NCI-H748 treated with DMSO at 0.1 percent for 48 hours (cell line): ENCODE data around the gene WLS.
"Not testable (repeated sequence)": the region's sequence is repeated elsewhere in the genome, so short reads cannot be mapped to it uniquely, and the experiment has no call there.

Experiments
- DNase-seq: peaks from one replicate; lab custom pipeline; 2025; lab: John Stamatoyannopoulos, UW

WLS gene

DNA sequence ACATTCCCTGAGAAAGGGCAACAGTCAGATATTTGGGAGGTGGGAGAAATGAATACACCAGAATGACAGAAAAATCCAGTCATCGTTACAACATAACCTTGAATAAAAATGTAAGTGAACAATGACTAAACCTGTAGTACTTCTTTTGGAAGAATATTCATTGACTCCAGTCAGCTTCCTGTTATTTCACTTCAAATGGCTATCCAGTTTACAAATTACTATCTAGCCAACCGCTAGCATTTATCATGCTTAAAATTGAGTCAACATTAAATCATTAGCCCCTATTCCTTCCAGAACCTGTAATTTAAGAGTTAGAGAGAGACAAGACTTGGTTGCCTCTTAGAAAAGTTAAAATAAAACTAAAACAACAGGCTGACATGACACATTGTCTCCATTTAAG is 33.6 kb downstream of the WLS start:
- no peak for DNase-seq

DNA sequence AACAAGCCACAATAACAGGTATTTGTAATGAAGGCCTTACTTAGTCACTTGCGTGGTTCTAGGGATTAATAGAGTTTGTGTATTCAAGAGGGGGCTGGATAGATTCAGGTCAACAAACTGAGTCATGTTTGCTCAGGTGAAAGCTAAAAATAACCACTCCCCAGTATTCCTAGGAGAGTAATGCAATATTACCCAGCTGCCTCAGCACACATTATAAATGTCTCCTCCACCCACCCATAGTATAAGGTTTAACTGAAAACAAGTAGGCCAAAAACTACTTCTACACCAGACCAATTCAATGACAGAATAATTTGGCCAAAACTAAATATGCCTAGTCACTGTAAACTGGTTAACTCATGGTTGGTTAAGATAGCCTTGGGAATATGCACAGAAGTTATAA is 34.4 kb downstream of the WLS start:
- peak; percentile 95 for DNase-seq

DNA sequence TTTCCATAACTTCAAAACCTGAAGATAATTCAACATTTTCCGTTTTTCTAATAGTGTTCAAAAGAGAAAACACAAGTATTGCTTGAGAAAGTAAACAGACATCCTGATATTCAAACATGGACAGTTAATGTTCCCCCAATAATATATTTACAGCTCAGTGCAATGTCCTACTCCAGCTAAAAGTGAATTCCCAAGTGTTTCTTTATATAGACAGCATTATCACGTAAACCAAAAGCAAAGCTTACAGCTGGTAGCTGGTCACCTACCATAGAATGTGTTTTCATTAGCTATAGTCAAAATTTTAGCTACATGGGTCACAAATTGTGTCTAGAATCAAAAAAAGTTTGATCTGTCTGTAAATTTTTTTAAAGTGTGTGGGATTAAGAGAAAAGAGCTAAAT is 34.9 kb downstream of the WLS start:
- peak; percentile 81 for DNase-seq

DNA sequence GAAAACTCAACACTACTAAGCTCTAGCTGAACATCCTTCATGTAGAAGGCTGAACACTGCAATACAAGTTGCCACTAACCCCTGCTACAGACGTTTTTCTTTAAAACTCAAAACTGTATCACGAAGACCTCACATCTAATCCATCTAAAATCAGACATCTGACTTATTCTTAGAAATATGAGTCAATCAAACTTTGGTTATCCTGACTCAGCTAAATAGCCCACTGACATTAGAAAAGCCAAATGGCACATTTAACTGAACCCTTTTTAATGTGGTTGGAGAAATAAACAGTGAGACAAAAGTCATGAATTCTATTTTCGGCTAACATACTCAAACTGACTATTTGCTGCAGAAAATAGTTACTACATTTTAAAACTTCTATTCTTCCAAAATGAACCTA is 35.6 kb downstream of the WLS start:
- DNase-seq: no peak

DNA sequence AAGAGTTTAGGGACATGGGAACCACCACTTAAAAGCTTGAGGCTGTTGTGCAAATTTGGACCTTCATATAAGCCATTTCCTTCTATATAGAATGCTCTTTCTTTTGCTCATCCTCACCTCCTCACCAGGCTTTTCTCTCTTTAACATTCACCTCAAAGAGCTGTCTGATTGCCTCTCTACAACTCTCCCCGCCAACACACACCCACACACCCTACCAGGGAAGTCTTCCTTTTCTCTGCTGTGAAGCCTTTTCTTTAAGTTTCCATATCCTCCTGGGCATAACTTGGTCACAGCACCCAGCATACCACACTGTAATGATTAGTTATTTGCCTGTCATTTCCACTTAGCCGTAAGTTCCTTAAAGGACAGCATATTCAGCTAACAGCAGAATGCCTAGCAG is 40.6 kb downstream of the WLS start:
- no peak for DNase-seq

DNA sequence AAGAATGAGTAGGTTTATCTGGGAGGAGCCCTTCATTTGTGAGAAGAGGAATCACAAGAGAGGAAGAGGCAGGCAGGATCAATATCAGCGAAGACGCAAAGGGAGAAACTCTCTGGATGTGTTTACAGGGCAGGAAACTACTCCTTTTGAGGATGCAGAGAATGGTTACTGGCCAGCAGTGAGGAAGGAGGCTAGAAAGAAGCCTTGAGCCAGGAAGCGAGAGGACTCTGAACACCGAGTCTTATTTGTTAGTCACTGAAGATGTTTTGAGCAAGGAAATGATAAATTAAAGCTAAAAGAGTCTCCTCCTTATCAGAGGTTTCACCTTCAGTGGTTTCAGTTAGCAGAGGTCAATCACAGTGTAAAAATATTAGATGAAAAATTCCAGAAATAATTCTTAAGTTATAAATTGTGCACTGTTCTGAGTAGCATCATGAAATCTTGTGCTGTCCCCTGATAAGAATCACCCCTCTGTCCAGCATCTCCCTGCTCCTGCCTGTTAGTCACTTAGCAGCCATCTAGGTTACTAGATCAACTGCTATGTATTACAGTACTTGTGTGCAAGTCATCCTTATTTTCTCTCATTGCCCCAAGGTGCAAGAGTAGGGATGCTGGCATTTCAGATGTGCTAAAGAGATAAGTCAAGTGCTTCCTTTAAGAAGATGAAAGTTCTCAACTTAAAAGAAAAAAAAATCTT is 43.5 kb downstream of the WLS start:
- DNase-seq: no peak

DNA sequence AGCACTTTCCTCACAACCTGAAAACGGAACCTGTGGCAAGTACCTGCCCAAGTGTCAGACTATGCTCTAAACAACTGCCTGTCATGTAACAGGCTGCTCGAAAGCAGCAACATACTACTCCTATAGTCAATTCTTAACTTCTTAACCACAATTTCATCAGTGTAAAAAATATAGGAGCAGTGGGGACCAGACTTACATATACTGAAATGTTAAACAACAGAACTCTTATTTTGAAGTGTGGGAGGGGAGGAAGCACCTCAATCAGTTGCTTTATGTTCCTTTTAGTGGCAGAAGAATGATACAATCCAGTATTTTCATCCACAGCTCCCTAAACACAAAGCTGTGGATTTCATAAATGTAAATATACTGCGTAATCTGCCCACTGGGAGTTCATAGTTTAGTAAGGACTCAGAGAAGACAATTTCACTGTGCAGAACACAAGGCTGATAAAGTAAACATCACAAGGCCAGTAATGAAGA is 44.2 kb downstream of the WLS start:
- no peak for DNase-seq

DNA sequence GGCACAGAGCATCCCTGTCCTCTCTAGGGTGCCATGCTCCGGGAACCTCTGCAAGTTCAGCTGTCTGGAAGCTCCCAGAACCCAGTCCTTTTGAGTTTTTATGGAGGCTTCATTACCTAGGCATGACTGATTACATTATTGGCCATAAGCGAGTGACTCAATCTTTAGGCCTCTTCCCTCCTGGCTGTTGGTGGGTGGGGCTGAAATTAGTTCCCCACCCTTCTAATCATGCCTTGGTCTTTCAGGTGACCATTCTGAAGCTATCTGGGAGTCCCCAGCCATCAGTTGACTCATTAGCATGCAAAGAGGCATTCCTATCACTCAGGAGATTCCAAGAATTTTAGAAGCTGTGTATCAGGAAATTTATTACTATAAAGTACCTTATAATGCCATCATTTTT is 46.6 kb downstream of the WLS start:
- no peak for DNase-seq

DNA sequence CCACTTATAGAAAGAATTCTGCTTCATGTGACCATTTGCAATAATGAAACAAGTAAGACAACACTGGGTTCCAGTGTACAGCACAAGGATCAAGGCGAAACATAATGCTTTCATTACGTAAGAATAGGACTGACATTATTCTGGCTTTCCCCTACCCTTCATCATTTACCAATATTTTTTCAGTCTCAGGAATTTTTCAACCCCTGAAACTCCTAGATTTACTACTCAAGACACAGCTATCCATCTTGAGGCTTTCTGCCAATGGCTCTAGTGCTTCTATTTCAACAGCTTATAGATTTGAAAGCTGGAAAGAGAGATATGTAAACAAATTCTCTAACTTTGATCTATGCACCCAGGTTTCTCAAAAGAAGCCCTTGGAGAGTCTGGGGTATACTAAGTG is 48.4 kb downstream of the WLS start:
- no peak for DNase-seq

DNA sequence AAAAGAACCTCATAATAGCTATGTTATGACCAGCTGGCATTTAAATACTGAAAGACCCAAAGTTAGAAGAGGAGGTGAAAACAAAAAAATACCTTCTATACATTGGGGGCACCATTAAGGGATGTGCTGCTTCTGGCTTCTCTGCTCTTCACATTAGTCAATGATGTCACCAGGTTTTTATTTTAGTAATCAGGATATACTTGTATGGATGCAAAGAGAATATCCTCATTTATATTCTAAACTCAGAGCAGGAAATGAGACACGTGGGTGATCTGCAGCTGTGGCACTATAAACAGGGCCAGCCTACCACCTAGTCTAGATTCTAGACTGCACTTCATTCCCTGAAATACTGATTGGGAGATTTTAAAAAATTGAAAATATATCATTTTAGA is 51.2 kb downstream of the WLS start:
- no peak for DNase-seq

DNA sequence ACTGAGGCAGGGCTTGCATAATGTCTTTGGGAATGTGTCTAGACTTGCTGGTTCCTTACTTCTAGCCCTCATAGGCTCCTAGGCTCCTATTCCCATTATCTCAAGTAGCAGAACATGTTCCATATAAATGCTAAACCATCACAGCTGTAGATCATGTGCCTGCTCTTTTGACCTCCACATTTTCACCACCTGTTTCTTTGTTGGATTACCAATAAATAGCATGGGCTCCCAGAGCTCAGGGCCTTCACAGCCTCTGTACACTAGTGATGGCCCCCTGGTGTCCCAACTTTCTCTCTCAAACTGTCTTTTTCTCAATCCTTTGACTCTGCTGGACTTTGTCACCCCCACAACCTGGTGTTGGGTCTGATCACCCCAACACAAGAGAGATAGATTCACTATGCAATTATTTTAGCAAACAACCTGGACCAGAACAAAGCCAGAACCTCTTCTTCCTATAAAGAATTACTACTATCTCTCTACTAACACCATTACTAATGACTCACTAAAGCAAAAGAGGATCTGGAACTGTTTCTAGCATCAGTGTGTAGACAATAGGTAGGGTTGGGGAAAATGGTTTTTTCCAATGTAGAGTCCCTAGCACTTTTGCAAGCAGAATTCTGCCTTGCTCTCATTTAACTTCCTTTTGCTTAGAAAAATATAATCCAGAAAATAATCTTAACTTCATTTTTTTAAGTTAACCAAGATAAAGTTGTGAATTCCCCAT is 51.7 kb downstream of the WLS start:
- no peak for DNase-seq

DNA sequence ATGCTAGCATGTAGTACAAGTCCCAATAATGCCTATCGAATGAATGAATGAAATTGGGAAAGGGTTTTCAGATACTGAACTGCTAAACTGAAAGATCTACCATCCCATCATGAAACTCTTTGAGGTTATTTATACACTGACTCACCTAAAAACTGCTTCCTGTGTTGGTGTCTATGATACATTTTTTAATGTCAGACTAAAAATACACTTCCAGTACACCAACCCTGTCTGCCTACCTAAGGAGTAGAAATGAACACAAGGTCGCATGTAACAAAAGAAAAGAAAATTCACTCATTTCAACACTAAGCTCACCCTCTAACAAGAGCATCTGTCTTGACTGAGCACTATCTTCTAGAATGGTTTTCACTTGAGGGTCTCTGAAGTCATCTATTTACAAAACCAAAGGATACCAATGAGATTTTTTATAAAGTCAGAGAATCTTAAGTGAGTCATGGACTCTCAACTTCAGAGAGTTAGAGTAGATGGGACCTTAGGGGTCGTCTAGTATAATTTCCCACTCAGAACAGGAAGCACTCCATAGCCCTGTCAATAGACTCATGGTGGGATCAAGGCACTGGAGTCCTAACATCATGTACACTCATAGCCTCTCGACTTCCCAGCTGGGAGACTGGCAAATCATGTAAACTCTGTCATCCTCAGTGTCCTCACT is 53.4 kb downstream of the WLS start:
- DNase-seq: no peak

DNA sequence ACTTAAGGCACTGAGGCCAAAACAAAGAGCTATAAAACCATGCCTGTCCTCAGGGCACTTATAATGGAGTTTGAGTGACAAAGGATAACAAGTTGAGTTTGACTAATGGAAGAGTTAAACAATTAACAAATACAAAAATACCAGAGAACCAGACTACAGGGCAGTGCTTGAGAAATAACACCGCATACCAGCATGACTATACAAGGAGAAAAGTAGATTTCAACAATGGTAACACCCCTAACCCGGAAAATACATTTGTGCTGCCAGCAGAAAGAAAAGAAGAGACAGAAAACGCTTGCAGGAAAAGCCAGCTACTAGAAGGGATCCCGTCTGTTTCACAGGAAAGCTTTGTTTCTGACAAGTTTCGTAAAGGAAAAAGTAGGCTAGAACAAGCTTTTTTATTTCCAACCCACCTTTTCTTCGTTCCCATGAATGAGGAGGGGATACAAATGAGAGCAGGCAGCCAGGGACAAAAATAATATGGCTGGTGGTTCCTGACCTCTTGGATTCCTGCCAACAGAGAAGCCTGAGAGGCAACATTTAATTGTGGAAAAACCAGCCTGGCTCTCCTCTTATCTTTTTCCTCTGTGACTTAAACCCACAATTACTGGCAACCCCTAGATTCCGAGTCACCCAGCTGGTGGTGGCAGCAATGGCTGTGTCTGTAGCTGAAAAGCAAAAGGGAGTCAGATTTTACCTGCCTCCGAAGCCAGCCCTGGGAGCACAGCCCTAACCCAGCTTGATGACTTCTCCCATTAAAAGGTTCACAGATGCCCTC is 56.5 kb downstream of the WLS start:
- DNase-seq: peak; percentile 94

DNA sequence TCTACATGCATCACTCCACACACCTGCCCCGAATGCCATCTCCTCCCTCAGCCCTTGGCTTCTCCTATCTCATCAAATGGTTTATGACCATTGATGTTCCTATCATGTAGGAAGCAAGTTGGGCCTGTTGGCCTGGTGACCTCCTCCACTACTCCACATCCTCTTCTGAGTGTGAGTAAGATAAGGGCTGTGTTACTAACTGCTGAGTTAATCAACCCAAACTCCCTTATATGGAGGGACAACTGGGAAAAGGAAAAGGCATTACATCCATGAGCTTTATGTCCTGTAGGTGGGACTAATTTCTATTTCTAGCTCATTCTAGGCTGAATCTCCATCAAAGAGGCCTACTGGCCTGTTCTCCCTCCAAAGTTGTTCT is 57.6 kb downstream of the WLS start:
- no peak for DNase-seq

DNA sequence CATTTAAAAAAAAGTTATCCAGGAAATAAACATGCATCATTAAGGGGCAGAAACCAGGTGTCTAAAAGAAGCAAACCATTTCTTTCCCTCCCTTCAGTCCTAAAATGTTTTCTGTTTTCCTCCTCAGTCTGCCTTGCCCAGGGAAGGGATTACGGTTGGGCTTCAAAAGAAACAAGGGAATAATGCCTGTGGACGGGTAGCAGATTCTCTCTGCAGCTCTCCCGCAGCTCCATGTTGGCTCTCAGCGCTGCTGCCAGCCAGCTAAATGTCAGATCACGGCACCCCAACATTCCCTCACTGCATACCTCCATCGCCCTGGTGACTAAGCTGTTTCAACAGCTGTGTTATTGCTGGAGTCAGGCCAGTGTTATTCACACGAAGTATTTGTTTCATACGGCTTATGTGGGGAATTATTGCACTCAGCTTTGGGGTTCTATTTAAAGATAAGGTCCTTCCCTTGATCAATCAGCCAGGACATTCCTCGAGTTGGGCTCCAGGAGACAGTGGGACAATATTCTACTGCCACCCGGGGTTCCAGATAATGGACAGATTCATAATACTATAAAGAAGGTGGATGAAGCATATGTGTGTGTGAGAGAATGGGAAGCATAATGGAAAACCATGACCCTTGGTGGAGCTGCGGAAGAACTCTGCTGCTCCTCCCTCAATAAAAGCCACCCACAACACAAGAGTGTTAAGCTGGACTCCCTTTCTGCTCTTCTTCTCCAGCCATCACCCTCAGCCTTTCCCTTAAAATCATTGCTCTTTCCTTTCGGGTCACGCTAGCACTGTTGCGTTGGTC is 58.2 kb downstream of the WLS start:
- DNase-seq: peak; percentile 40

DNA sequence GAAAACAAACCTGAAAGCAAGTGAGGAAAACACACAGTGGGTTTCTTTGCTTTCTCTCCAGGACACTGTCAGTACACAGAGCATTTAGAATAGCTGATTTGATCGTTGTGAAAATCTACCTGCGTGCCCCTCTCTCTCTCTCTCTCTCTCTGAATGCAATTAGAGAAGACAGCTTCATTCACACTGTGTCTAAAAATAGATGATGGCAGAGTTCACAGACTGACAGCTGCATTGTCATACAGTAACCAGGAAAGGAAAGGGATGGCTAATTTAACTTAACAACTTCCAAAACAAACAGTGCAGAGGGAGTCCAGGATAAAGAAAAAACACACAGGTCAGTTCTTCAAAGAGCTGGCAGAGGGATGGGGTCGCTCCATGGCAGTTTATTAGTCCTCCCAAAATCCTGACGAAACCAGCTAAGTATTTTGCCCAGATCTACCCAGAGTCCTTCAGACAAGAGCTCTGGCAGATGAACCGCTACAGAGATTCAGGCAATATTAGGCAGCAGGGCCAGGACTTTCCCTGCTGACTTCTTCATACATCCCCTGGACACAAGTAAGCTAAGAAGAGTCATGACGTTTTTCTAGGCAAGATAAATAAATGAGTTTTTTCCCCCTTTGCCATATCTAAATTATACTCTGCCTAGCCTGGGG is 58.9 kb downstream of the WLS start:
- peak; percentile 99 for DNase-seq

DNA sequence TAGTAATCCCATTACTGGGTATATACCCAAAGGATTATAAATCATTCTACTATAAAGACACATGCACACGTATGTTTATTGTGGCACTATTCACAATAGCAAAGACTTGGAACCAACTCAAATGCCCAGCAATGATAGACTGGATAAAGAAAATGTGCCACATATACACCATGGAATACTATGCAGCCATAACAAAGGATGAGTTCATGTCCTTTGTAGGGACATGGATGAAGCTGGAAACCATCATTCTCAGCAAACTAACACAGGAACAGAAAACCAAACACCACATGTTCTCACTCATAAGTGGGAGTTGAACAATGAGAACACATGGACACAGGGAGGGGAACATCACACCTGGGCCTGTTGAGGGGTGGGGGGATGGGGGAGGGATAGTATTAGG is 60.5 kb downstream of the WLS start:
- DNase-seq: not testable (repeated sequence)

DNA sequence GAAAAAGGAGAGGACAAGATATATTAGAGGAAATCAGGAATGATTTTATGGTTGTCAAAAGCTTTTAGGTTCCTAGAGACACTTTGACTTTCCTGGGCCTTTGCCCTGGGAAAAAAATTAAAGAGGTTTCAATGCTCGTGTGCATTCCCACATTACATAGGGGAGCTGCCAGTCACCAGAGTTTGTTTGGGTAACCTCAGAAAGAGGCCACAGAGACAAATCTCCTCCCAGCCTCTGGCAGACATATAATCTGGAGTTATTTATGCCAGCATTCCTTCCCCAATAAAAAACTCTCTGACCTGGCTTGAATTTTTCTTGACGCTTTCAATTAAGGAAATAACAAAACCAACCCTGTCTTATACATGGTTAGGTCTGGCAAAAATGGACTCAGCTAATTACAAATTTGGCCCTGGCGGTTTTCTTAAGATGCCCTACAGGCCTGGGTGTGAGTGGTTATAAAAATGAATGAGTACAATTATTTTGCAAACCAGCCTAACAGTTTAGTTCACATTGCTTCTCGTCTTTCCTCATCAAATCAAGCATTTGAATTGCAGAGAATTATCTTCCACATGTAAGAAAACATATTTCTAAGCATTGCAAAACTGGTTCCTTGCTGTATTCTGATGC is 63.7 kb downstream of the WLS start:
- no peak for DNase-seq

DNA sequence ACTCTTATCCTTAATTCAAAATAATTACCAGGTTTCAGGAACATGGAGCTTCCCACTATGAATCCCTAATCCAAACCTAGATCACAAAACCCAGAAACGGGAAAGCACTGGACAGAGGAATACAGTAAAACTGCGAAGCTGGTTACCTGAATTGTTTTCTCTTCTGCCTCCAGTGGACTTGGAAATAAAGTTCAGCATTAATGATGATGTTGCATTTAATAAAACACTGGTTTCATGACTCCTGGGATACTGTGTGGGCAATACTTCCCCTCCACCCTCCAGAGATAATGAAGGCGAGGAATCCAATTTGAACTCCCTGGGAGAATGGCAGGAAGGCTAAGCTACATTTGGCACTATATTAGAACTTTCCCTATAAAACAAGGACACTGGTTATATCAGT is 65.1 kb downstream of the WLS start:
- DNase-seq: no peak

DNA sequence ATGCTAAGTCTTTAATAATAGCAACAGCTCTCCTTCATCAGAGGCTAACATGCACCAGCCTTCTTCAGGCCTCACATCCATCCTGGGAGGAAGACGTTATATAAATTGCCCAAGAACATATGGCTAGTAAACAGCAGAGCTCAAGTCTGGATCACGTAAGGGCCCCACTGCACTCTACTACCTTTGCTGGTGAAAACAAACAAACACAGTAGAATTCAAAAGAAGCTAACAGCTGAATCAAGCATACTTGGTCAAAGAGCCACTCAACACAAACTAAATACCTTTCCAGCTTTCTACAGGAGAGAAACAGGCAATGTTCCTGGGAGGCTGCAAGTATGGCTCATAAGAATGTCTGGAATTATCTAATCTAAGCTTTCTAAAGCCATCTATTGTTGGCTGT is 66.0 kb downstream of the WLS start:
- no peak for DNase-seq

DNA sequence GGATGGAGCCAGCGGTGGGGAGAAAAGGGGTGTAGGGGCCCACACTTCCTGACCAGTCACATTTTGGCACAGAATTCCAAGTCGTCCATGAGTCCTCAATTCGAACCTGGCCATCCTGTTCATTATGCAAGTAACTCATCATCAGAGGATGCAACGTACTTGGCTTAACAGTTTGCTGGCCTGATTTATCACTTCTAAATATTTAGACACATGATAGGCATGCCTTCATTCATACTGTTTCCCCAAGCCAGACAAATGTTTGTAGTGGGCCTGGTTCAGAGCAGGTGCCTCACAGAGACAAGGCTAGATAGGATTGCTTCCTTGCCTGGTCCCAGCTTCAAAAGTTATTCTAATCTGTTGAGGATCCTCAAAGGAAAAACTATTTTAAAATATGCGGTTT is 66.7 kb downstream of the WLS start:
- DNase-seq: no peak
